WI38 (cell line): Measurements from ENCODE around the gene PPP4R3A.
"Not testable (repeated sequence)": the region's sequence is repeated elsewhere in the genome, so short reads cannot be mapped to it uniquely, and the experiment has no call there.

Experiments
- H3K4me3 ChIP-seq: 2 replicates; pipeline ENCODE4 v1.5.1; 2011; ENCODE audit warnings: low read depth, mild to moderate bottlenecking, control low read depth, low read length
- TF ChIP-seq, protein P1 (sequence below): IDR thresholded peaks from 2 replicates; pipeline ENCODE4 v1.5.1; 2012; ENCODE audit warnings: low read depth, mild to moderate bottlenecking, control low read depth, low read length

PPP4R3A gene

DNA sequence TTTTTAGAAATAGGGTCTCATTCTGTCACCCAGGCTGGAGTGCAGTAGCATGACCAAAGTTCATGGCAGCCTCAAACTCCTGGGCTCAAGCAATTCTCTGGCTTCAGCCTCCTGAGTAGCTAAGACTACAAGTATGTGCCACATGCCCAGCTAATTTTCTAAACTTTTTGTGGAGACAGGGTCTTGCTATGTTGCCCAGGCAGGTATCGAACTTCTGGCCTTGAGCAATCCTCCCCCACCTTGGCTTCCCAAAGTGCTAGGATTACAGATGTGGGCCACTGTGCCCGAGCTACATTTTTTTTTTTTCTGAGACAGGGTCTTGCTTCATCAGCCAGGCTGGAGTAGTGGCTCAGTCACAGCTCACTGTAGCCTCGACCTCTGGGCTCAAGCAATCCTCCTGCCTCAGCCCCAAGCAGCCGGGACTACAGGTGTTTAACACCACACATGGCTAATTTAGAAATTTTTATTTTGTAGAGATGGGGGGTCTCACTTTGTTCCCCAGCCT, 7.1 kb downstream of the PPP4R3A start:
- no peak overlapping the region for H3K4me3 ChIP-seq
- TF ChIP-seq, protein P1, sequence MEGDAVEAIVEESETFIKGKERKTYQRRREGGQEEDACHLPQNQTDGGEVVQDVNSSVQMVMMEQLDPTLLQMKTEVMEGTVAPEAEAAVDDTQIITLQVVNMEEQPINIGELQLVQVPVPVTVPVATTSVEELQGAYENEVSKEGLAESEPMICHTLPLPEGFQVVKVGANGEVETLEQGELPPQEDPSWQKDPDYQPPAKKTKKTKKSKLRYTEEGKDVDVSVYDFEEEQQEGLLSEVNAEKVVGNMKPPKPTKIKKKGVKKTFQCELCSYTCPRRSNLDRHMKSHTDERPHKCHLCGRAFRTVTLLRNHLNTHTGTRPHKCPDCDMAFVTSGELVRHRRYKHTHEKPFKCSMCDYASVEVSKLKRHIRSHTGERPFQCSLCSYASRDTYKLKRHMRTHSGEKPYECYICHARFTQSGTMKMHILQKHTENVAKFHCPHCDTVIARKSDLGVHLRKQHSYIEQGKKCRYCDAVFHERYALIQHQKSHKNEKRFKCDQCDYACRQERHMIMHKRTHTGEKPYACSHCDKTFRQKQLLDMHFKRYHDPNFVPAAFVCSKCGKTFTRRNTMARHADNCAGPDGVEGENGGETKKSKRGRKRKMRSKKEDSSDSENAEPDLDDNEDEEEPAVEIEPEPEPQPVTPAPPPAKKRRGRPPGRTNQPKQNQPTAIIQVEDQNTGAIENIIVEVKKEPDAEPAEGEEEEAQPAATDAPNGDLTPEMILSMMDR = no peak

DNA sequence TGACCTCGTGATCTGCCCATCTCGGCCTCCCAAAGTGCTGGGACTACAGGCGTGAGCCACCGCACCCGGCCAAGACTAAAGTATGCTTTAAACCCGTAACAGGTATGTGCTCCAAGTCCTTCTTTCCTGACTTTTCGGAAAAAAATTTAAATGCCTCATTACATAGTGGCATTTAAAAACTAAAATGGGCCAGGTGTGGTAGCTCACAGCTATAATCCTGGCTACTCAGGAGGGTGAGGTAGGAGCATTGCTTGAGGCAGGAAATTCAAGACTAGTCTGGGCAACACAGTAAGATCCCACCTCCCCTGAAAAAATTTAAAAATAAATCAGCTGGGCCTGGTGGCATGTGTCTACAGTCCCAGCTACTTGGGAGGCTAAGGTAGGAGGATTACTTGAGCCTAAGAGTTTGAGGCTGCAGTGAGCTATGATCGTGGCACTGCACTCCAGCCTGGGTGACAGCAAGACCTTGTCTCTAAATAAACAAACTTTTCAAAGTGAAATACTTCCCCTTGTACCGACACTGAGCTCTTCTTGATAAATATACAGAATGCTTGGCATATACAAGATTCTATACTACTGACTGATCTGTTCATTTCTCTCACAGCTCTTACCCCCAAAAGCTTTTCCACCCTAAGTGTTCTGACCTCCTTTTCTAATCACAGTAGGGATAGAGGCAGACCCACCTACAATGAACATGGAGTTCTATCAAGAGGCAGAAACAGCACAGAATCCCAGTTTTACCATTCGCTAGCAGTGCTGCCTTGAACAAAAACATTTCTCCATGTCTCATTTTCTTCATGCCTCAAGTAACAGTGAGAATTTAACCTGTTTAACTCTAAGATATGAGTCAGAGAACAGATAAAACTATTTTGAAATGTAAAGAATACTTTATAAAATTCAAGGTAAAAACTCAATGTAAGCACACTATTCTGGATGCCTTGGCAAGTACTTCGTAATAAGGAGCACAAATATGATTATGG, 7.9 kb downstream of the PPP4R3A start:
- TF ChIP-seq, protein P1 = no peak
- no peak overlapping the region for H3K4me3 ChIP-seq

DNA sequence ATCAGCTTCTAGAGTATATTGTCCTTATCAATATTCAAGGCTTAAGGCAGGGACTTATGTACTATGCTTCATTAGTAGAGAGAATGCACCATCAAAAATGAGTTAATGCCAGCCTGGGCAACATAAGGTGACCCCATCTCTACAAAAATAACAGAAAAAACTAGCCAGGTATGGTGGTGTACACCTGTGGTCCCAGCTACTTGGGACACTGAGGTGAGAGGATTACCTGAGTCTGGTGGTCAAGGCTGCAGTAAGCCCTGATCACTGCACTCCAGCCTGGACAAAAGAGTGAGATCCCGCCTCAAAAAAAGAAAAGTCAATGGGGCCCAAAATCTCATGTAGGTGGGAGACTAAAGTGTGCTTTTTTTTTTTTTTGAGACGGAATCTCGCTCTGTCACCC, 8.8 kb downstream of the PPP4R3A start:
- no peak overlapping the region for H3K4me3 ChIP-seq
- TF ChIP-seq, protein P1 = no peak

DNA sequence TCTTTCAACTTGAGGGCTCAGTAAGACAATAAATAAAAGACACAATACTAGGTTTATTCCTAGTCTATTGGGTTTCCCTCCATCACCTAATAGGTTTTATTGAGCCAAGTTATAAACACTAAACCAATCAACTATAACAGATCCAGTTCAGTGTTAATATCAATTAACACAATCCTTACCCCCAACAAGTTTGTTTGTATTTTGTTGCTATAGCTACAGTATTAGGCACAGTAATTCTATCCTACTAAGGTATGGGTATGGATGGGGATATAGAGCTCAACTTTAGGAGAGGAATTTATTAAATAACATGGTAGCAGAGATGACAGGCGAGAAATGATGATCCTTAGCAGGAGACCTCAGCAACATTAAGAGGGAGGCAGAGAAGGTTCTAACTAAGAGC, 13.3 kb downstream of the PPP4R3A start:
- no peak overlapping the region for H3K4me3 ChIP-seq
- TF ChIP-seq, protein P1 = no peak

DNA sequence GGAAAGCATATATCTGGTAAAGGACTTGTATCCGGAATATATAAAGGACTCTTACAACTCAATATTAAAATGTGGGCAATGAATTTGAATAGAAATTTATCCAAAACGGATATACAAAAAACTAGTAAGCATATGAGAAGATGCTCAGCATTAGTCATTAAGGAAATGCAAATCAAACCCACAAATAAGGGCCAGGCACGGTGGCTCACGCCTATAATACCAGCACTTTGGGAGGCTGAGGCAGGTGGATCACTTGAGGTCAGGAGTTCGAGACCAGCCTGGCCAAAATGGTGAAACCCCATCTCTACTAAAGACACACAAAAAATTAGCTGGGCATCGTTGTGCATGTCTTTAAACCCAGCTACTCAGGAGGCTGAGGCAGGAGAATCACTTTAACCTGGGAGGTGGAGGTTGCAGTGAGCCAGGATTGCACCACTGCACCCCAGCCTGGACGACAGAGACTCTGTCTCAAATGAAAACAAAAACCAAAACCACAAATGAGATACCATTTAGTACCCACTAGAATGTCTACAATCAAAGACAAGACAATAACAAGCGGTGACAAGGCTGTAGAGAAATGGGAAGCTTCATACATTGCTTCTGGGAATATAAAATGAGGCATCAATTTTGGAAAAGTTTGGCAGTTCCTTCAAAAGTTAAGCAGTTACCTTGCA, 15.6 kb downstream of the PPP4R3A start:
- H3K4me3 ChIP-seq = not testable (repeated sequence)

DNA sequence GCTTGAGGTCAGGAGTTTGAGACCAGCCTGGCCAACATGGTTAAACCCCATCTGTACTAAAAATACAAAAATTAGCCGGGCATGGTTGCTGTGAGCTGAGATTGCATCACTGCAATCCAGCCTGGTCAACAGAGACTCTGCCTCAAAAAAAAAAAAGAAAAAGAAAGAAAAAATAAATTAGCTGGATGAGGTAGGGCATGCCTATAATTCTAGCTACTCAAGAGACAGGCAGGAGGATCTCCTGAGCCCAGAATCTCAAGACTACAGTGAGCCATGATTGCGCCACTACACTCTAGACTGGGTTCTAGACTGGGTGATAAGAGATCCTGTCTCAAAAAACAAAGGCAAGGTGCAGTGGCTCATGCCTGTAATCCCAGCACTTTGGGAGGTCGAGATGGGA, 16.9 kb downstream of the PPP4R3A start:
- H3K4me3 ChIP-seq = no peak overlapping the region
- TF ChIP-seq, protein P1 = no peak

DNA sequence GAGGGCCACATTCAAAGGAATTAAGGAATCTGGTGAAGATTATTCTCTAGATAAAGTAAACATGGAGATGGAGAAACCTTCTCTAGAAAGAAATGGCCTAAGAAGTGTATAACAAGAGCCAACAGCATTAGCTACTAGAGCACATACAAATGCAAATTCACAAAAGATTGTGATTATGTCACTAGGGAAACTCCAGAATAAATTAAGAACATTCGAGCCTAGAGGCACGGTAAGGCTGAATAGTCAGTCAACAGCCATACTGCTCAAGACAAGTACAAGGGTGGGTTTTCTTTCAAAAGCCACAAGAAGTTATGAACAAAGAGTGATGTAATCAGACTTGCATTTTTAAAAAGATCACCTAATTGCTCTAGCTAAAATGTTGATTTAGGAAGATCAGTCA, 25.4 kb downstream of the PPP4R3A start:
- H3K4me3 ChIP-seq = no peak overlapping the region
- TF ChIP-seq, protein P1 = no peak
